GM19438 (cell line): ENCODE measurements around the gene MCL1.

Source experiments
- ATAC-seq: cut with Tn5 transposase; IDR thresholded peaks from one replicate; pipeline ENCODE4 v1.9.1; 2021; ENCODE audit warnings: low read depth; ENCODE audit not compliant: unreplicated experiment

The MCL1 gene

GRCh38 chr1:150558761-150559655 lies 20.4 kb downstream of the MCL1 start:
- no peak for ATAC-seq

- ATAC-seq = no peak
Observed at GRCh38 chr1:150558303-150558704, 21.1 kb downstream of the MCL1 start.

GRCh38 chr1:150557813-150558212 lies 21.6 kb downstream of the MCL1 start:
- no peak for ATAC-seq

- ATAC-seq = no peak
Observed at GRCh38 chr1:150557065-150557600, 22.3 kb downstream of the MCL1 start.

GRCh38 chr1:150555971-150556865 lies 23.2 kb downstream of the MCL1 start:
- ATAC-seq = no peak

GRCh38 chr1:150555198-150555970 lies 24.0 kb downstream of the MCL1 start:
- ATAC-seq = no peak

- no peak for ATAC-seq
Observed at GRCh38 chr1:150554086-150554452, 25.3 kb downstream of the MCL1 start.

- no peak for ATAC-seq
Observed at GRCh38 chr1:150553392-150554085, 25.9 kb downstream of the MCL1 start.

GRCh38 chr1:150552911-150553289 lies 26.5 kb downstream of the MCL1 start:
- no peak for ATAC-seq

GRCh38 chr1:150552128-150552910 lies 27.1 kb downstream of the MCL1 start:
- no peak for ATAC-seq

- ATAC-seq = no peak
Observed at GRCh38 chr1:150551784-150552127, 27.7 kb downstream of the MCL1 start.

GRCh38 chr1:150551051-150551783 lies 28.2 kb downstream of the MCL1 start:
- no peak for ATAC-seq

GRCh38 chr1:150550222-150551050 lies 29.0 kb downstream of the MCL1 start:
- no peak for ATAC-seq

- ATAC-seq = no peak
Observed at GRCh38 chr1:150549496-150550221, 29.8 kb downstream of the MCL1 start.

GRCh38 chr1:150548632-150549495 lies 30.5 kb downstream of the MCL1 start, which contains the start of gene ADAMTSL4:
ADAMTSL4 (plus strand) TSS chr1:150549408; CDS start chr1:150552289, 2,881 bp downstream.
- ATAC-seq = peak; percentile 63

- ATAC-seq = no peak
Observed at GRCh38 chr1:150548324-150548631, 31.1 kb downstream of the MCL1 start.
